T-cell (primary cell): Measurements from ENCODE around the gene ASB9. TPM values are rescaled to one million over a fixed set of nuclear protein-coding genes. Genes with fewer than 3 reads are reported as not detected.
A peak's percentile ranks its signal among the peaks of the same experiment; 100 is the strongest.
"Not testable (repeated sequence)": the region's sequence is repeated elsewhere in the genome, so short reads cannot be mapped to it uniquely, and the experiment has no call there.

Experiments used
- ATAC-seq, 4 experiments: fragments of 200-7000 bp in 3 of 4; fragments of 150-1000 bp in 1 of 4; cut with Tn5 transposase; replicated peaks in 1 of 4; 1 replicate in 3 of 4; 2 replicates in 1 of 4; pipeline ENCODE4 v1.10.0; 2021; ENCODE audit warnings: moderate library complexity in 3 of 4, mild to moderate bottlenecking in 2 of 4, moderate number of reproducible peaks in 1 of 4
- CTCF ChIA-PET, 2 donors: fragments of 300-600 bp; sonication (Branson Sonifier 250); formaldehyde crosslinking; loops; one replicate each; lab custom pipeline; 2022; ENCODE audit warnings: antibody characterized with exemption in 2 of 2; lab: Charles Lee
- POLR2A ChIA-PET, 2 donors: fragments of 300-600 bp; sonication (Branson Sonifier 250); formaldehyde crosslinking; loops; one replicate each; lab custom pipeline; 2022; ENCODE audit warnings: antibody characterized with exemption in 2 of 2; lab: Charles Lee
- DNase-seq, 35 experiments: peaks; one replicate each; pipeline versions ENCODE4 v3.0.0 to v3.0.0-alpha.2; 2013 to 2023
- H3K27ac ChIP-seq: one replicate; pipeline ENCODE4 v1.5.1; 2013; ENCODE audit warnings: low read length
- H3K27me3 ChIP-seq, 2 experiments: replicated peaks in 1 of 2; 1 replicate in 1 of 2; 2 replicates in 1 of 2; pipeline versions ENCODE4 v1.6.1 to v1.7.0; 2013; ENCODE audit warnings: low read length in 1 of 2, mixed read lengths in 1 of 2; ENCODE audit not compliant: control insufficient read depth in 2 of 2, insufficient read depth in 2 of 2; ENCODE audit errors: extremely low read depth in 1 of 2
- H3K36me3 ChIP-seq, 2 donors: 1 replicate in 1 of 2; 2 replicates in 1 of 2; pipeline versions ENCODE4 v1.6.1 to v1.7.0; 2013; ENCODE audit warnings: low read length in 1 of 2; ENCODE audit not compliant: control insufficient read depth in 2 of 2, insufficient read depth in 1 of 2; ENCODE audit errors: extremely low read depth in 1 of 2
- H3K4me1 ChIP-seq, 2 experiments: 1 replicate in 1 of 2; 2 replicates in 1 of 2; pipeline versions ENCODE4 v1.6.1 to v1.7.0; 2013; ENCODE audit warnings: low read length in 2 of 2, mixed read lengths in 1 of 2; ENCODE audit not compliant: insufficient read depth in 2 of 2, control insufficient read depth in 1 of 2; ENCODE audit errors: extremely low read depth in 1 of 2
- H3K4me3 ChIP-seq, 2 donors: 1 replicate in 1 of 2; 2 replicates in 1 of 2; pipeline versions ENCODE4 v1.5.1 to v1.7.0; 2013; ENCODE audit warnings: mild to moderate bottlenecking in 2 of 2, low read length in 1 of 2, moderate library complexity in 1 of 2; ENCODE audit not compliant: control insufficient read depth in 1 of 2; ENCODE audit errors: extremely low read depth in 1 of 2
- H3K9me3 ChIP-seq: 2 replicates; pipeline ENCODE4 v1.7.0; 2013
- H3K27ac Mint-ChIP-seq, 2 donors: one replicate each; pipeline ENCODE4 v1.8.0; 2020 to 2021; ENCODE audit warnings: mild to moderate bottlenecking in 2 of 2, mixed read lengths in 2 of 2
- H3K27me3 Mint-ChIP-seq, 2 donors: one replicate each; pipeline ENCODE4 v1.8.0; 2021 to 2022; ENCODE audit warnings: mixed read lengths in 2 of 2
- H3K36me3 Mint-ChIP-seq: one replicate; pipeline ENCODE4 v1.8.0; 2021; ENCODE audit warnings: mixed read lengths
- H3K4me1 Mint-ChIP-seq, 3 donors: one replicate each; pipeline ENCODE4 v1.8.0; 2020 to 2022; ENCODE audit warnings: mixed read lengths in 3 of 3, mild to moderate bottlenecking in 1 of 3
- H3K4me3 Mint-ChIP-seq, 3 donors: one replicate each; pipeline ENCODE4 v1.8.0; 2020 to 2022; ENCODE audit warnings: mild to moderate bottlenecking in 3 of 3, mixed read lengths in 3 of 3, moderate library complexity in 3 of 3
- H3K9me3 Mint-ChIP-seq, 3 donors: one replicate each; pipeline ENCODE4 v1.8.0; 2020 to 2022; ENCODE audit warnings: mixed read lengths in 3 of 3
- WGBS: methylation state at CpG from one replicate; pipeline ENCODE4 v1.1.5; 2013; ENCODE audit warnings: missing lambda C conversion rate; ENCODE audit not compliant: insufficient coverage; 5-methylcytosine and 5-hydroxymethylcytosine counted together
- total RNA-seq, 35 experiments: library from RNA in 6 of 35; stranded (reverse) in 6 of 35; fragments of 120-200 nt in 1 of 35; gene quantifications; one replicate each; pipeline versions ENCODE4 v1.2.1 to v1.2.4 and lab custom pipeline; 2013 to 2026

ASB9 gene
- total RNA-seq, 5 donors from 2014 or later (not counting 1 experiment from before 2014, with no cell fraction given) = 0.23 to 1.3 (median 0.46) TPM; not detected in 1

DNA sequence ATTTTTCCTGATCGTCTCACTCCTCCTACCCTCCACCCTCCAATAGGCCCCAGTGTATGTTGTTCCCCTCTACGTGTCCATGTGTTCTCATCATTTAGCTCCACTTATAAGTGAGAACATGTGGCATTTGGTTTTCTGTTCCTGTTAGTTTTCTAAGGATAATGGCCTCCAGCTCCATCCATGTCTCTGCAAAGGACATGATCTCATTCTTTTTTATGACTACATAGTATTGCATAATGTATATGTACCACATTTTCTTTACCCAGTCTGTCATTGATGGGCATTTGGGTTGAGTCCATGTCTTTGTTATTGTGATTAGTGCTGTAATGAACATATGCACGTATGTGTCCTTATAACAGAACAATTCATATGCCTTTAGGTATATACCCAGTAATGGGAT lies 36.0 kb upstream of the ASB9 start:
- CTCF ChIA-PET = interaction anchor here in 1 of 2 donors (0.7 kb wide), 1 partner anchor 168 kb away, joined by 4 read pairs; no protein-coding TSS in a partner anchor
- H3K4me3 ChIP-seq, POLR2A ChIA-PET, H3K4me3 Mint-ChIP-seq, H3K27ac Mint-ChIP-seq, H3K27me3 ChIP-seq, H3K4me1 Mint-ChIP-seq, ATAC-seq, H3K36me3 Mint-ChIP-seq, H3K27ac ChIP-seq, H3K9me3 ChIP-seq, H3K9me3 Mint-ChIP-seq, H3K36me3 ChIP-seq, DNase-seq, H3K4me1 ChIP-seq: not testable (repeated sequence)
- H3K27me3 Mint-ChIP-seq = peaks cover 3 to 14% of the 10 kb centered on the region in 2 donors
- no CpG with 5 or more reads among the region's 3 CpGs for WGBS

DNA sequence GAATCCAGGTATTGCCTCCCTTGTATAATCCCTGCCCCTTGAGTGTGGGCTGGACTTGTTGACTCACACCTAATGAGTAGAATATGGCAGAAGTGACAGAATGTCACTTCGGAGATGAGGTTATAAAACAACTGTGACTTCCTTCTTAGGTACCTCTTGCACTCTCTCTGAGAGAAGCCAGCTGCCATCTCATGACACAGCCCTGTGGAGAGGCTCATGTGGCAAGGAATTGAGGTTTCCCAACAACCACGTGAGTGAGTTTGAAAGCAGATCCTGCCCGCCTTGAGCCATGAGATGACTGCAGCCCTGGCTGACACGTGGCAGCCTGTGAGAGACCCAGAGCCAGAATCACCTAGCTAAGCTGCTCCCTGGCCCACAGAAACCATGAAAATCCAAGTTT lies 32.0 kb upstream of the ASB9 start:
- POLR2A ChIA-PET = no interaction called here
- no peaks in the 10 kb centered on the region for H3K36me3 ChIP-seq
- peaks cover 0 to 5% (median 3%) of the 10 kb centered on the region in 3 donors for H3K4me1 Mint-ChIP-seq
- no peak for ATAC-seq
- H3K27me3 Mint-ChIP-seq = peaks cover 3 to 14% of the 10 kb centered on the region in 2 donors
- H3K9me3 ChIP-seq = no peaks in the 10 kb centered on the region
- CTCF ChIA-PET = no interaction called here
- no peak overlapping the region for H3K27ac ChIP-seq
- H3K4me3 Mint-ChIP-seq = no peak overlapping the region
- H3K27me3 ChIP-seq = no peaks in the 10 kb centered on the region
- H3K27ac Mint-ChIP-seq = no peak overlapping the region
- no peaks in the 10 kb centered on the region for H3K4me1 ChIP-seq
- peak in 2 of 35 experiments; percentile 0 to 5 for DNase-seq
- 8% methylated on average over 3 of the region's 4 CpGs for WGBS
- H3K36me3 Mint-ChIP-seq = no peaks in the 10 kb centered on the region
- H3K4me3 ChIP-seq = no peak overlapping the region
- H3K9me3 Mint-ChIP-seq = no peaks in the 10 kb centered on the region

DNA sequence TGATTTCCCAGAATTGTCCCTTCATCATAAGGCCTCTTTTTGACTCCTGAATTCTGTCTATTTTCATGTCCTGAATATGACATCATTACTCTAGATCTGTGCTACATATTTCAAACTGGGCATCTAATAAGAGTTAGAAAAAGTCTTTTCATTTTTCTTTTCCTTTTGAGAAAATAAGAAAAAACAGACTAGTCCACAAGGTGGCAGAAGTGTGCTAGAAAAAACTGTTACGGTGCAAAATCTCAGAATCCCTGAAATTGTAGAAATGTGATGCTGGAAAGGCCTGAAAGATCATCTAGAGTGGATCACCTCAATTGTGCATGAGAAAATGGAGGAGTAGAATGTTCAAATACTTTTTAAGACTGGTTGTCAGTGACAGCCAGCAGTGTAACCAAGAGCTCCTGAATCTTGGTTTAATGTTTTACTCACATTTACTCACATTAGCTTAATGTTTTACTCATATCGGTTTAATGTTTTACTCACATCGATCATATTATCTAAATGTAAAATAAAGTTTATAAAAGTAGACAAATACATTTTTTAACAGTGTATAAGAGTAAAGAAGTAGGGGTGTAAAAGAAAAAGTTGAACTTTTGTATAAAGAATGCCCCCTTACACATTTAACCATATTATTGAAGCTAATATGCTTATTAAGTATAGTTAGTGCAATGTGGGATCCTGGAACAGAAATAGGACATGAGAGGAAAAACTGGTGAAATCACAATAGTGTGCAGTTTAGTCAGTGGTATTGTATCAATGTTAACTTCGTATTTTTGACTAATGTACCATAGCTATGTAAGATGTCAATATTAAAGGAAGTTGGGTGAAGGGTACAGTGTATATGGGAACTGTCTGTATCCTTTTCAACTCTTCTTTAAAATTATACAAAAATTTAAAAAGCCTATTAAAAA lies 30.3 kb upstream of the ASB9 start:
- no peaks in the 10 kb centered on the region for H3K36me3 Mint-ChIP-seq
- H3K27me3 ChIP-seq = no peaks in the 10 kb centered on the region
- H3K9me3 Mint-ChIP-seq = no peaks in the 10 kb centered on the region
- no peaks in the 10 kb centered on the region for H3K9me3 ChIP-seq
- WGBS = no CpG with 5 or more reads among the region's 4 CpGs
- POLR2A ChIA-PET = interaction anchor here in 1 of 2 donors (0.6 kb wide), 1 partner anchor 462 kb away, joined by 3 read pairs; no protein-coding TSS in a partner anchor
- no peak overlapping the region for H3K4me3 Mint-ChIP-seq
- no peaks in the 10 kb centered on the region for H3K4me1 ChIP-seq
- no peaks in the 10 kb centered on the region for H3K36me3 ChIP-seq
- H3K27me3 Mint-ChIP-seq = peaks cover 0 to 10% of the 10 kb centered on the region in 2 donors
- H3K4me3 ChIP-seq = no peak overlapping the region
- no peak overlapping the region for H3K27ac ChIP-seq
- ATAC-seq = no peak
- peak in 1 of 35 experiments; percentile 21 for DNase-seq
- H3K4me1 Mint-ChIP-seq = peaks cover 0 to 5% (median 3%) of the 10 kb centered on the region in 3 donors
- no peak overlapping the region for H3K27ac Mint-ChIP-seq
- CTCF ChIA-PET = interaction anchor here in 1 of 2 donors (0.6 kb wide), 2 partner anchors 27 to 1771 kb away, joined by 3 to 6 read pairs; no protein-coding TSS in a partner anchor

DNA sequence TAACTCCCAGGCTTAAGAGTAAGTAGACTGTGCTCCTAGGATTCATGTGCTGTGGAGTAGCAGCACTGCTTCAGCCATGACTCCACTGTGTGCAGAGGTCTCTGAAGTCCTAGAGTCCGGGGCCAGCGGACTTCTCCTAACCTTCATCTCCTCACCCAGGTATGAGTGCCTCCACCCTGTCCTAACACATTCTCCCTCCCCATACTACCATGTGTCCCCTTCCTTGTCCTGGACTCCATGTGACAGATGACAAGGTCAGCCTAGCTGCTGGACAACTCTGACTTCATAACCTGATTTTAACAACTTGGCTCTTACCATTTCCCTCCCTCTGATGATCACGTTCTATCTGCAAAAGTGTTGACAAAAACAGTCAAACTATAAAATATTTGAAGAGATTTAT lies 28.9 kb upstream of the ASB9 start:
- H3K27ac Mint-ChIP-seq = no peak overlapping the region
- no peaks in the 10 kb centered on the region for H3K9me3 Mint-ChIP-seq
- ChIA-PET CTCF (no interaction called here), POLR2A (no interaction called here)
- no peaks in the 10 kb centered on the region for H3K27me3 ChIP-seq
- peaks cover 0 to 10% of the 10 kb centered on the region in 2 donors for H3K27me3 Mint-ChIP-seq
- DNase-seq (no peak), ATAC-seq (no peak)
- H3K36me3 Mint-ChIP-seq = no peaks in the 10 kb centered on the region
- H3K9me3 ChIP-seq = no peaks in the 10 kb centered on the region
- H3K4me3 ChIP-seq = no peak overlapping the region
- H3K27ac ChIP-seq = no peak overlapping the region
- peaks cover 0 to 5% (median 3%) of the 10 kb centered on the region in 3 donors for H3K4me1 Mint-ChIP-seq
- no CpG with 5 or more reads among the region's 3 CpGs for WGBS
- no peak overlapping the region for H3K4me3 Mint-ChIP-seq
- H3K4me1 ChIP-seq = no peaks in the 10 kb centered on the region
- no peaks in the 10 kb centered on the region for H3K36me3 ChIP-seq

DNA sequence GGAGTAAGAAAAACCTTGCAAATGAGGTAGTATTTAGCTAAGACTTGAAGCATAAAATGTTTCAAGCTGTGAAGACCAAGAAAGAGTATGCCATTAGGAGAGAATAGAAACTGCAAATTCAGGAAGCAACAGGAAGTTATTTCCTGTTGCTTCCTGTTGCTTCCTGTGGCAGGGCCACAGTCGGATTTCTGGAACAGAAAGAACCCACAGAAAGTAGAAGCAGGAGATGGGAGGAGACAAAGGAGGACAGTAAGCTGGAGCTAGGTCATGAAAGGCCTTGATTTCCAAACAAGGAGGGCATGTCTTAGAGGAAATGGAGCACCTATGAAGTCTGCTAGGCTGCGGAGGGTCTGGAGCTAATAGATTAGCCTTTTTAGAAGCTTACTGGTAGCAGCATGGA lies 28.3 kb upstream of the ASB9 start:
- H3K27ac Mint-ChIP-seq = no peak overlapping the region
- Histone ChIP-seq H3K27ac (no peak overlapping the region), H3K36me3 (no peaks in the 10 kb centered on the region), H3K4me1 (no peaks in the 10 kb centered on the region), H3K4me3 (no peak overlapping the region), H3K27me3 (no peaks in the 10 kb centered on the region), H3K9me3 (no peaks in the 10 kb centered on the region)
- peaks cover 0 to 10% of the 10 kb centered on the region in 2 donors for H3K27me3 Mint-ChIP-seq
- ATAC-seq (no peak), DNase-seq (no peak)
- CTCF ChIA-PET = no interaction called here
- H3K4me3 Mint-ChIP-seq = no peak overlapping the region
- 40% methylated on average over 2 of the region's 2 CpGs for WGBS
- POLR2A ChIA-PET = no interaction called here
- H3K4me1 Mint-ChIP-seq = peaks cover 0 to 5% (median 3%) of the 10 kb centered on the region in 3 donors
- no peaks in the 10 kb centered on the region for H3K9me3 Mint-ChIP-seq
- no peaks in the 10 kb centered on the region for H3K36me3 Mint-ChIP-seq

DNA sequence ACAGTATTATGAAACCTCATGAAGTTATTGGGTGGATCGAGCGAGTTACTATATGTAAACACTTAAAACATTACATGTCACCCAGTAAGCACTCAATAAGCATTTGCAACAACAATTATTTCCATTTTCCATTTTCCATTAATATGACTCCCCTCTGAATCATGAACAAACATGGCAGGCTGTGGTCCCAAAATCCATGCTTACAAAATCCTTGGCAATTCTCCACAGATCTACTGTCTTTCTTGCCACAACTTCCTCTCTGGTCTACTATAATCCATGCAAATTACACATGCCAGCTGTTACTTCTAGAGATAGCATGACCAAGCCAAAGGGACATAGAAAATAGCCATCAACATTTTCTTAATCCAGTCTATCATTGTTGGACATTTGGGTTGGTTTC lies 23.6 kb upstream of the ASB9 start:
- H3K9me3 ChIP-seq = no peaks in the 10 kb centered on the region
- no peak overlapping the region for H3K27ac Mint-ChIP-seq
- no peaks in the 10 kb centered on the region for H3K4me1 ChIP-seq
- H3K9me3 Mint-ChIP-seq = no peaks in the 10 kb centered on the region
- peaks cover 0 to 3% (median 0%) of the 10 kb centered on the region in 3 donors for H3K4me1 Mint-ChIP-seq
- H3K27me3 Mint-ChIP-seq = no peaks in the 10 kb centered on the region
- H3K36me3 Mint-ChIP-seq = no peaks in the 10 kb centered on the region
- no peak overlapping the region for H3K27ac ChIP-seq
- no peak for ATAC-seq
- no peak for DNase-seq
- no peaks in the 10 kb centered on the region for H3K27me3 ChIP-seq
- no CpG with 5 or more reads among the region's 2 CpGs for WGBS
- POLR2A ChIA-PET = no interaction called here
- H3K4me3 Mint-ChIP-seq = no peak overlapping the region
- CTCF ChIA-PET = no interaction called here
- H3K4me3 ChIP-seq = no peak overlapping the region
- H3K36me3 ChIP-seq = no peaks in the 10 kb centered on the region
